CD14-positive monocyte (primary cell): ENCODE measurements around the gene RGS5. TPM values are rescaled to one million over a fixed set of nuclear protein-coding genes. Genes with fewer than 3 reads are reported as not detected.

Source experiments
- DNase-seq, 3 donors: peaks; one replicate each; pipeline ENCODE4 v3.0.0-alpha.2; 2011 to 2022
- H2AFZ ChIP-seq: 2 replicates; pipeline ENCODE4 v1.6.0; 2012; ENCODE audit warnings: mild to moderate bottlenecking, low read depth, low read length, inconsistent platforms; ENCODE audit not compliant: insufficient read depth, poor library complexity, severe bottlenecking
- H3K27ac ChIP-seq, 2 donors: 1 replicate in 1 of 2; 2 replicates in 1 of 2; pipeline ENCODE4 v1.5.1; 2012 to 2013; ENCODE audit warnings: low read length in 2 of 2, control low read depth in 1 of 2, inconsistent platforms in 1 of 2, low read depth in 1 of 2, mild to moderate bottlenecking in 1 of 2
- H3K27me3 ChIP-seq, 2 donors: one replicate each; pipeline versions ENCODE4 v1.6.0 to v1.6.1; 2011 to 2013; ENCODE audit warnings: low read length in 2 of 2; ENCODE audit not compliant: control insufficient read depth in 2 of 2, insufficient read depth in 2 of 2
- H3K36me3 ChIP-seq, 2 donors: replicated peaks in 1 of 2; 1 replicate in 1 of 2; 2 replicates in 1 of 2; pipeline versions ENCODE4 v1.5.1 to v1.6.1; 2012 to 2013; ENCODE audit warnings: low read length in 2 of 2, control low read depth in 1 of 2, inconsistent platforms in 1 of 2, mild to moderate bottlenecking in 1 of 2; ENCODE audit not compliant: insufficient read depth in 2 of 2, control insufficient read depth in 1 of 2
- H3K4me1 ChIP-seq, 2 donors: 1 replicate in 1 of 2; 2 replicates in 1 of 2; pipeline versions ENCODE4 v1.5.1 to v1.6.1; 2012 to 2013; ENCODE audit warnings: low read length in 2 of 2, control low read depth in 1 of 2, inconsistent platforms in 1 of 2, mild to moderate bottlenecking in 1 of 2, moderate library complexity in 1 of 2; ENCODE audit not compliant: insufficient read depth in 2 of 2, control insufficient read depth in 1 of 2
- H3K4me2 ChIP-seq: replicated peaks from 2 replicates; pipeline ENCODE3; 2012; ENCODE audit warnings: low read length, moderate library complexity, mild to moderate bottlenecking; ENCODE audit not compliant: poor library complexity, severe bottlenecking; ENCODE audit errors: extremely low read depth
- H3K4me3 ChIP-seq, 3 experiments: fragments of 200-600 bp in 1 of 3; sonication (generic) in 1 of 3; replicated peaks in 1 of 3; 1 replicate in 2 of 3; 2 replicates in 1 of 3; pipeline ENCODE4 v1.5.1; 2011 to 2013; ENCODE audit warnings: low read length in 3 of 3, mild to moderate bottlenecking in 3 of 3, control low read depth in 2 of 3, low read depth in 2 of 3, inconsistent platforms in 1 of 3, moderate library complexity in 1 of 3
- H3K79me2 ChIP-seq: 2 replicates; pipeline ENCODE4 v1.6.0; 2012; ENCODE audit warnings: mild to moderate bottlenecking, control low read depth, inconsistent platforms, low read length, moderate library complexity; ENCODE audit not compliant: insufficient read depth
- H3K9ac ChIP-seq: 2 replicates; pipeline ENCODE4 v1.6.0; 2017; ENCODE audit warnings: low read length, mild to moderate bottlenecking; ENCODE audit not compliant: insufficient read depth, poor library complexity, severe bottlenecking
- H3K9me3 ChIP-seq, 2 donors: replicated peaks in 1 of 2; 1 replicate in 1 of 2; 2 replicates in 1 of 2; pipeline versions ENCODE4 v1.5.1 to v1.6.1; 2012 to 2013; ENCODE audit warnings: low read length in 2 of 2, control low read depth in 1 of 2; ENCODE audit not compliant: control insufficient read depth in 1 of 2, insufficient read depth in 1 of 2
- H4K20me1 ChIP-seq: 2 replicates; pipeline ENCODE4 v1.6.0; 2012; ENCODE audit warnings: mild to moderate bottlenecking, low read length, control low read depth, moderate library complexity; ENCODE audit not compliant: insufficient read depth
- H3K27ac Mint-ChIP-seq, 7 donors: one replicate each; pipeline ENCODE4 v1.8.0; 2020; ENCODE audit warnings: mild to moderate bottlenecking in 7 of 7, mixed read lengths in 7 of 7, moderate library complexity in 6 of 7, inconsistent platforms in 2 of 7
- H3K27me3 Mint-ChIP-seq, 3 donors: one replicate each; pipeline ENCODE4 v1.8.0; 2021 to 2022; ENCODE audit warnings: low read depth in 3 of 3, mild to moderate bottlenecking in 3 of 3, mixed read lengths in 3 of 3, moderate library complexity in 3 of 3, inconsistent platforms in 1 of 3
- H3K36me3 Mint-ChIP-seq, 2 donors: one replicate each; pipeline ENCODE4 v1.8.0; 2020; ENCODE audit warnings: mixed read lengths in 2 of 2, inconsistent platforms in 1 of 2, mild to moderate bottlenecking in 1 of 2
- H3K4me1 Mint-ChIP-seq: one replicate; pipeline ENCODE4 v1.8.0; 2020; ENCODE audit warnings: mild to moderate bottlenecking, mixed read lengths
- H3K4me3 Mint-ChIP-seq, 2 donors: one replicate each; pipeline ENCODE4 v1.8.0; 2020; ENCODE audit warnings: mild to moderate bottlenecking in 2 of 2, mixed read lengths in 2 of 2, moderate library complexity in 1 of 2
- H3K9me3 Mint-ChIP-seq, 7 donors: one replicate each; pipeline ENCODE4 v1.8.0; 2020 to 2022; ENCODE audit warnings: mixed read lengths in 7 of 7, mild to moderate bottlenecking in 6 of 7, moderate library complexity in 6 of 7, inconsistent platforms in 2 of 7
- WGBS: methylation state at CpG from one replicate; pipeline ENCODE4 v1.1.5; 2013; ENCODE audit warnings: missing lambda C conversion rate; ENCODE audit not compliant: insufficient coverage; 5-methylcytosine and 5-hydroxymethylcytosine counted together
- intact Hi-C, 2 donors: fragments of 100-400 bp; cut with micrococcal nuclease; formaldehyde crosslinking; loops; one replicate each; pipeline versions ENCODE4 v1.15.0 to v1.15.1; 2023
- polyA plus RNA-seq, 3 donors: library from polyadenylated mRNA; depleted of rRNA in 1 of 3; unstranded in 2 of 3; stranded (reverse) in 1 of 3; fragments of 300-500 nt in 2 of 3; fragments of >200 nt in 1 of 3; fragmentation: Illumina TruSeq in 2 of 3; gene quantifications; 1 replicate in 2 of 3; 2 replicates in 1 of 3; pipeline ENCODE4 v1.2.3, GENCODE V29; 2012 to 2021
- TF ChIP-seq, protein P1 (sequence below): fragments of 200-600 bp; IDR thresholded peaks from one replicate; pipeline ENCODE4 v1.8.0; 2022; ENCODE audit warnings: antibody characterized with exemption, mild to moderate bottlenecking

Gene RGS5
- polyA plus RNA-seq, 3 donors: 0.93 TPM; not detected in 2

DNA sequence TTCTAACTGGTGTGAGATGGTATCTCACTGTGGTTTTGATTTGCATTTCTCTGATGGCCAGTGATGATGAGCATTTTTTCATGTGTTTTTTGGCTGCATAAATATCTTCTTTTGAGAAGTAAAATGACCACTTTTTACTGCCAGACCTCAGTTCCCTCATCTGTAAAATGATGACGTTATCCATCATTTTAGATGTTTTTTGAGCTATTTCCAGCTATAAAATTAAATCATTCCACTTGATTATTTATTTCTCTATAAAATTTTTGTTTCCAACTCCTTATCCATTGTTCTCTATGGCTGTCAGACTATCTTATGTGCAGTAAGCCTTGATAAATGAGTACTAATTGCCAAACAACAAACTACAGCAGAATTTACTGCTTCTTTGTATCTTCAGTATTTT is 33.2 kb downstream of the RGS5 start:
- intact Hi-C loops: no loop called here
- Mint-ChIP-seq H3K4me3 (no peak overlapping the region), H3K36me3 (no peaks in the 10 kb centered on the region), H3K4me1 (no peaks in the 10 kb centered on the region), H3K9me3 (no peaks in the 10 kb centered on the region), H3K27me3 (peaks cover 0 to 2% (median 2%) of the 10 kb centered on the region in 3 donors), H3K27ac (no peak overlapping the region)
- H3K9me3 ChIP-seq: no peaks in the 10 kb centered on the region
- no peak for DNase-seq
- H2AFZ ChIP-seq: no peak overlapping the region
- H3K4me2 ChIP-seq: no peak overlapping the region
- no peaks in the 10 kb centered on the region for H3K27me3 ChIP-seq
- no peaks in the 10 kb centered on the region for H3K36me3 ChIP-seq
- no peaks in the 10 kb centered on the region for H3K4me1 ChIP-seq
- H4K20me1 ChIP-seq: no peaks in the 10 kb centered on the region
- no CpG with 5 or more reads among the region's 1 CpG for WGBS
- H3K9ac ChIP-seq: no peak overlapping the region
- H3K4me3 ChIP-seq: no peak overlapping the region
- no peak overlapping the region for H3K27ac ChIP-seq
- no peaks in the 10 kb centered on the region for H3K79me2 ChIP-seq
- TF ChIP-seq, protein P1, sequence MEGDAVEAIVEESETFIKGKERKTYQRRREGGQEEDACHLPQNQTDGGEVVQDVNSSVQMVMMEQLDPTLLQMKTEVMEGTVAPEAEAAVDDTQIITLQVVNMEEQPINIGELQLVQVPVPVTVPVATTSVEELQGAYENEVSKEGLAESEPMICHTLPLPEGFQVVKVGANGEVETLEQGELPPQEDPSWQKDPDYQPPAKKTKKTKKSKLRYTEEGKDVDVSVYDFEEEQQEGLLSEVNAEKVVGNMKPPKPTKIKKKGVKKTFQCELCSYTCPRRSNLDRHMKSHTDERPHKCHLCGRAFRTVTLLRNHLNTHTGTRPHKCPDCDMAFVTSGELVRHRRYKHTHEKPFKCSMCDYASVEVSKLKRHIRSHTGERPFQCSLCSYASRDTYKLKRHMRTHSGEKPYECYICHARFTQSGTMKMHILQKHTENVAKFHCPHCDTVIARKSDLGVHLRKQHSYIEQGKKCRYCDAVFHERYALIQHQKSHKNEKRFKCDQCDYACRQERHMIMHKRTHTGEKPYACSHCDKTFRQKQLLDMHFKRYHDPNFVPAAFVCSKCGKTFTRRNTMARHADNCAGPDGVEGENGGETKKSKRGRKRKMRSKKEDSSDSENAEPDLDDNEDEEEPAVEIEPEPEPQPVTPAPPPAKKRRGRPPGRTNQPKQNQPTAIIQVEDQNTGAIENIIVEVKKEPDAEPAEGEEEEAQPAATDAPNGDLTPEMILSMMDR: no peak

DNA sequence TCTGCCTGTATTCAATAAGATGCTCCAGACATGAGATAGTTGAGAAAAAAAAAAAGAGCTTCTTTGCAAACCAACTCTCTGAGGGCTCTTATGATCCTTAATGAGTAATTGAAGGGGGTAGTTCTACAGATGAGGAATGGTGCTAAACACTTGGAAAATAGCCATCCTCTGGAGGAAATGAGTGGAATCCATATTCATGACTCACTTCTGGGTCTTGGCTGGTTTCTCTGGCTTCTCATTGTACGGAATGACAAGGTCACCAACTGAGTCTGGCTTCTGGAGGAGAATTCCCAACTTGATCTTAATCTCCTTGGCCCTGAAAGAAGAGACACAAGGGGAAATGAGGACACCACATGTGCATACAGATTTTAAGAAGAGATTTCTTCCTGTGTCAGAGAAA is 34.7 kb downstream of the RGS5 start:
- no peaks in the 10 kb centered on the region for H3K4me1 Mint-ChIP-seq
- 86% methylated on average over 1 of the region's 1 CpG for WGBS
- no peak overlapping the region for H3K4me2 ChIP-seq
- no peaks in the 10 kb centered on the region for H4K20me1 ChIP-seq
- no peaks in the 10 kb centered on the region for H3K79me2 ChIP-seq
- no peak overlapping the region for H2AFZ ChIP-seq
- no peaks in the 10 kb centered on the region for H3K9me3 Mint-ChIP-seq
- no peaks in the 10 kb centered on the region for H3K27me3 ChIP-seq
- no peaks in the 10 kb centered on the region for H3K36me3 Mint-ChIP-seq
- H3K9me3 ChIP-seq: no peaks in the 10 kb centered on the region
- DNase-seq: no peak
- no peaks in the 10 kb centered on the region for H3K36me3 ChIP-seq
- H3K4me1 ChIP-seq: no peaks in the 10 kb centered on the region
- peaks cover 0 to 2% (median 2%) of the 10 kb centered on the region in 3 donors for H3K27me3 Mint-ChIP-seq
- H3K4me3 ChIP-seq: no peak overlapping the region
- TF ChIP-seq, protein P1: no peak
- intact Hi-C loops: no loop called here
- H3K27ac Mint-ChIP-seq: no peak overlapping the region
- no peak overlapping the region for H3K9ac ChIP-seq
- H3K27ac ChIP-seq: no peak overlapping the region
- H3K4me3 Mint-ChIP-seq: no peak overlapping the region
